Gastrocnemius medialis (tissue), 4 donors: ENCODE results near the gene DISC1. TPM values are rescaled to one million over a fixed set of nuclear protein-coding genes. Genes with fewer than 3 reads are reported as not detected.
"Not testable (repeated sequence)": the region's sequence is repeated elsewhere in the genome, so short reads cannot be mapped to it uniquely, and the experiment has no call there.

Experiments used
- ATAC-seq, 2 donors: fragments of 150-250 bp; one replicate each; pipeline ENCODE4 v1.9.1; 2016
- DNase-seq, 2 donors: peaks; one replicate each; pipeline ENCODE4 v3.0.0-alpha.2; 2019
- H3K27ac ChIP-seq, 4 donors: fragments of 200-600 bp; sonication (generic); 1 replicate in 1 of 4; 2 replicates in 3 of 4; pipeline ENCODE4 v1.5.1; 2016 to 2018; ENCODE audit warnings: mild to moderate bottlenecking in 2 of 4, moderate library complexity in 1 of 4
- H3K27me3 ChIP-seq, 3 donors: fragments of 200-600 bp; sonication (generic) in 2 of 3; 1 replicate in 1 of 3; 2 replicates in 2 of 3; pipeline versions ENCODE4 v1.5.1 to v1.6.0; 2016 to 2019; ENCODE audit warnings: mild to moderate bottlenecking in 1 of 3, moderate library complexity in 1 of 3
- H3K36me3 ChIP-seq, 2 donors: fragments of 200-600 bp; sonication (generic) in 1 of 2; one replicate each; pipeline ENCODE4 v1.5.1; 2017 to 2018
- H3K4me1 ChIP-seq, 2 donors: fragments of 200-600 bp; sonication (generic) in 1 of 2; one replicate each; pipeline ENCODE4 v1.5.1; 2016 to 2017; ENCODE audit warnings: mild to moderate bottlenecking in 2 of 2
- H3K4me3 ChIP-seq, 4 donors: fragments of 200-600 bp; sonication (generic) in 3 of 4; 1 replicate in 1 of 4; 2 replicates in 3 of 4; pipeline ENCODE4 v1.5.1; 2016 to 2019; ENCODE audit warnings: mild to moderate bottlenecking in 2 of 4
- H3K9me3 ChIP-seq, 3 donors: fragments of 200-600 bp; sonication (generic) in 2 of 3; 1 replicate in 1 of 3; 2 replicates in 2 of 3; pipeline ENCODE4 v1.5.1; 2016 to 2019
- CTCF ChIP-seq, 5 experiments: fragments of 450-650 bp in 3 of 5; fragments of 200-600 bp in 2 of 5; sonication (generic) in 2 of 5; IDR thresholded peaks in 4 of 5; conservative IDR thresholded peaks in 1 of 5; 1 replicate in 4 of 5; 2 replicates in 1 of 5; pipeline ENCODE4 v1.5.1; 2016 to 2019; ENCODE audit warnings: antibody characterized with exemption in 5 of 5, mild to moderate bottlenecking in 3 of 5, moderate library complexity in 3 of 5
- POLR2A ChIP-seq, 2 donors: fragments of 450-650 bp; IDR thresholded peaks; one replicate each; pipeline ENCODE4 v1.6.1; 2017; ENCODE audit warnings: antibody characterized with exemption in 2 of 2, mild to moderate bottlenecking in 2 of 2, moderate library complexity in 2 of 2
- in situ Hi-C, 4 donors: fragments of 200-750 bp; cut with MboI; loops; one replicate each; pipeline versions ENCODE4 v1.15.0 to v1.8.0; 2017; ENCODE audit warnings: low sequenced_read_pairs in 4 of 4
- intact Hi-C: fragments of 100-400 bp; cut with DNase I; formaldehyde crosslinking; loops from one replicate; pipeline ENCODE4 v1.15.1; 2023; ENCODE audit warnings: low total_unique reads
- total RNA-seq, 4 donors: library from RNA; depleted of rRNA; stranded (reverse); fragments of >200 nt; gene quantifications; one replicate each; pipeline versions ENCODE4 v1.1.0 to v1.2.3, GENCODE V29; 2016

DISC1 gene
- total RNA-seq, 4 donors from 2014 or later, result 2.3 to 5.8 (median 2.6) TPM

GRCh38 chr1:231638647-231639046 lies 12.1 kb downstream of the DISC1 start:
- H3K4me3 ChIP-seq, result no peak overlapping the region
- intact Hi-C loops (no loop called here), in situ Hi-C loops (no loop called here)
- H3K27ac ChIP-seq, result no peak overlapping the region
- H3K4me1 ChIP-seq, result peaks cover 10 to 11% of the 10 kb centered on the region in 2 donors
- TF ChIP-seq CTCF (IDR thresholded peaks at IDR 0.05 in 4 of 5, conservative IDR thresholded peaks at IDR 0.05 in 1 of 5) (no peak), POLR2A (IDR thresholded peaks at IDR 0.05) (no peak)
- H3K9me3 ChIP-seq, result no peaks in the 10 kb centered on the region
- no peaks in the 10 kb centered on the region for H3K27me3 ChIP-seq
- no peaks in the 10 kb centered on the region for H3K36me3 ChIP-seq
- DNase-seq (no peak), ATAC-seq (no peak)

GRCh38 chr1:231639819-231640218 lies 13.2 kb downstream of the DISC1 start:
- no peak for TF ChIP-seq POLR2A (IDR thresholded peaks at IDR 0.05)
- TF ChIP-seq CTCF (IDR thresholded peaks at IDR 0.05 in 4 of 5, conservative IDR thresholded peaks at IDR 0.05 in 1 of 5), result no peak
- H3K27me3 ChIP-seq, result no peaks in the 10 kb centered on the region
- in situ Hi-C loops, result no loop called here
- no peak overlapping the region for H3K4me3 ChIP-seq
- H3K27ac ChIP-seq, result no peak overlapping the region
- peak in 1 of 2 donors; percentile 18 for ATAC-seq
- no peak for DNase-seq
- intact Hi-C loops, result loop anchor here (5.0 kb wide), 1 partner anchor 162 kb away; no protein-coding TSS in a partner anchor
- no peaks in the 10 kb centered on the region for H3K9me3 ChIP-seq
- H3K36me3 ChIP-seq, result no peaks in the 10 kb centered on the region
- H3K4me1 ChIP-seq, result peaks cover 17 to 18% of the 10 kb centered on the region in 2 donors

DNA sequence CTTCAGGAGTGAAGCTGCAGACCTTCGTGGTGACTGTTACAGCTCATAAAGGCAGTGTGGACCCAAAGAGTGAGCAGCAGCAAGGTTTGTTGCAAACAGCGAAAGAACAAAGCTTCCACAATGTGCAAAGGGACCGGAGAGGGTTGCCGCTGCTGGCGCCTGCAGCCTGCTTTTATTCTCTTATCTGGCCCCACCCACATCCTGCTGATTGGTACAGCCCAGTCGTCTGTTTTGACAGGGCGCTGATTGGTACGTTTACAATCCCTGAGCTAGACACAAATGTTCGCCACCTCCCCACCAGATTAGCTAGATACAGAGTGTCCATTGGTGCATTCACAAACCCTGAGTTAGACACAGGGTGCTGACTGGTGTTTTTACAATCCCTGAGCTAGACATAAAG lies 14.9 kb downstream of the DISC1 start:
- peaks cover 17 to 18% of the 10 kb centered on the region in 2 donors for H3K4me1 ChIP-seq
- intact Hi-C loops, result loop anchor here (5.0 kb wide), 1 partner anchor 161 kb away; no protein-coding TSS in a partner anchor
- H3K27ac ChIP-seq, H3K36me3 ChIP-seq, H3K9me3 ChIP-seq, in situ Hi-C loops, H3K27me3 ChIP-seq, DNase-seq, H3K4me3 ChIP-seq, ATAC-seq: not testable (repeated sequence)

GRCh38 chr1:231642061-231642460 lies 15.5 kb downstream of the DISC1 start:
- ATAC-seq, result not testable (repeated sequence)

DNA sequence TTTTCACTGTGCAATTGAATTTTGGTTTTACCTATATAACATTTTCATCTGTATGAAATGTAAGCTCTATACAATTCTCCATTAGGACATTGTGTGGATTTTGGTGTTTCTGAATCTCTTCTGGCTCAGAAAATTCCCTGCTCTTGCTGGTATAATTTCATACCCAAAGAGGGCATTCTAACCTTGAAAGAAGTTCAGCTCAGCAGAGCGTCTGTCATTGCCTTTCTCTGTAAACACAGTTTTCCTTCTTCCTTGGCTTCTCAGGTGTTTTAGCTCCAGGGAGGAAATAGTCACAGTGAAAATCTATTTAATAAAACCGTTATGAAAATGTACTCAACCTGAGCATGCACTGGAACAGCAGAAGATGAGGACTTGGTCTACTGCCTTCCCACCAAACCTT lies 16.0 kb downstream of the DISC1 start:
- no peak for ATAC-seq
- H3K36me3 ChIP-seq, result no peaks in the 10 kb centered on the region
- in situ Hi-C loops (no loop called here), intact Hi-C loops (loop anchor here (5.0 kb wide), 1 partner anchor 160 kb away; no protein-coding TSS in a partner anchor)
- no peak for DNase-seq
- no peaks in the 10 kb centered on the region for H3K9me3 ChIP-seq
- H3K27ac ChIP-seq, result peak overlapping the region in 3 of 4 donors; percentile 51 to 76 (median 69)
- no peaks in the 10 kb centered on the region for H3K27me3 ChIP-seq
- H3K4me3 ChIP-seq, result no peak overlapping the region
- TF ChIP-seq CTCF (IDR thresholded peaks at IDR 0.05 in 4 of 5, conservative IDR thresholded peaks at IDR 0.05 in 1 of 5), result no peak
- TF ChIP-seq POLR2A (IDR thresholded peaks at IDR 0.05), result no peak
- H3K4me1 ChIP-seq, result peaks cover 17 to 18% of the 10 kb centered on the region in 2 donors

More at GRCh38 chr1:231642061-231642460, 15.5 kb downstream of the DISC1 start:
- peaks cover 17 to 18% of the 10 kb centered on the region in 2 donors for H3K4me1 ChIP-seq
- in situ Hi-C loops, H3K9me3 ChIP-seq, DNase-seq, H3K27ac ChIP-seq, H3K36me3 ChIP-seq, H3K4me3 ChIP-seq, H3K27me3 ChIP-seq: not testable (repeated sequence)
- intact Hi-C loops, result loop anchor here (5.0 kb wide), 1 partner anchor 160 kb away; no protein-coding TSS in a partner anchor
